BE2C (cell line): ENCODE data around the gene ZNF100.

ENCODE experiments used
- DNase-seq: peaks from one replicate; pipeline ENCODE4 v3.0.0-alpha.2; 2020
- H3K27me3 ChIP-seq: fragments of 250-450 bp; sonication (Bioruptor Pico); 2 replicates; pipeline ENCODE4 v1.5.1; 2020; ENCODE audit warnings: mild to moderate bottlenecking
- H3K36me3 ChIP-seq: fragments of 250-450 bp; sonication (Bioruptor Pico); 2 replicates; pipeline ENCODE4 v1.5.1; 2020; ENCODE audit warnings: mild to moderate bottlenecking
- H3K4me1 ChIP-seq: fragments of 250-450 bp; sonication (Bioruptor Pico); 2 replicates; pipeline ENCODE4 v1.5.1; 2020
- H3K4me3 ChIP-seq: 2 replicates; pipeline ENCODE4 v1.5.1; 2011; ENCODE audit warnings: low read depth, low read length
- H3K9me3 ChIP-seq: fragments of 250-450 bp; sonication (Bioruptor Pico); 2 replicates; pipeline ENCODE4 v1.5.1; 2020
- CTCF ChIP-seq: IDR thresholded peaks from 2 replicates; pipeline ENCODE4 v1.5.1; 2012; ENCODE audit warnings: mild to moderate bottlenecking, low read depth, low read length

ZNF100 gene

GRCh38 chr19:21693399-21693798 is 74.0 kb downstream of the ZNF100 start:
- no peaks in the 10 kb centered on the region for H3K9me3 ChIP-seq
- H3K36me3 ChIP-seq: no peaks in the 10 kb centered on the region
- H3K4me3 ChIP-seq: no peak overlapping the region
- no peaks in the 10 kb centered on the region for H3K27me3 ChIP-seq
- no peak for TF ChIP-seq CTCF
- DNase-seq: no peak
- no peaks in the 10 kb centered on the region for H3K4me1 ChIP-seq

GRCh38 chr19:21691661-21692060 is 75.7 kb downstream of the ZNF100 start:
- no peak for TF ChIP-seq CTCF
- H3K4me3 ChIP-seq: no peak overlapping the region
- H3K9me3 ChIP-seq: no peaks in the 10 kb centered on the region
- no peak for DNase-seq
- H3K36me3 ChIP-seq: no peaks in the 10 kb centered on the region
- no peaks in the 10 kb centered on the region for H3K27me3 ChIP-seq
- H3K4me1 ChIP-seq: no peaks in the 10 kb centered on the region

- Histone ChIP-seq H3K36me3 (no peaks in the 10 kb centered on the region), H3K4me1 (no peaks in the 10 kb centered on the region), H3K27me3 (no peaks in the 10 kb centered on the region), H3K9me3 (peaks cover 2% of the 10 kb centered on the region; the same call in 1 of the 2 replicates), H3K4me3 (no peak overlapping the region)
- TF ChIP-seq CTCF: no peak
- DNase-seq: no peak
Observed at GRCh38 chr19:21688464-21688863, 78.9 kb downstream of the ZNF100 start.

GRCh38 chr19:21680671-21681070 is 86.7 kb downstream of the ZNF100 start:
- Histone ChIP-seq H3K9me3 (peaks cover under 1% of the 10 kb centered on the region; the same call in 1 of the 2 replicates), H3K27me3 (no peaks in the 10 kb centered on the region), H3K36me3 (no peaks in the 10 kb centered on the region), H3K4me3 (no peak overlapping the region), H3K4me1 (no peaks in the 10 kb centered on the region)
- DNase-seq: no peak
- TF ChIP-seq CTCF: no peak

- Histone ChIP-seq H3K4me1 (no peaks in the 10 kb centered on the region), H3K4me3 (no peak overlapping the region), H3K36me3 (no peaks in the 10 kb centered on the region), H3K9me3 (no peaks in the 10 kb centered on the region), H3K27me3 (no peaks in the 10 kb centered on the region)
- no peak for DNase-seq
- TF ChIP-seq CTCF: no peak
Observed at GRCh38 chr19:21680026-21680425, 87.4 kb downstream of the ZNF100 start.

GRCh38 chr19:21677696-21678418 is 89.5 kb downstream of the ZNF100 start:
- Histone ChIP-seq H3K36me3 (no peaks in the 10 kb centered on the region), H3K4me1 (no peaks in the 10 kb centered on the region), H3K4me3 (no peak overlapping the region), H3K27me3 (no peaks in the 10 kb centered on the region), H3K9me3 (no peaks in the 10 kb centered on the region)
- no peak for TF ChIP-seq CTCF
- no peak for DNase-seq
